HG03469 (cell line): ENCODE results near the gene CYP2W1.
A peak's percentile ranks its signal among the peaks of the same experiment; 100 is the strongest.

ENCODE experiments used
- ATAC-seq: cut with Tn5 transposase; IDR thresholded peaks from one replicate; pipeline ENCODE4 v1.9.1; 2021; ENCODE audit warnings: mild to moderate bottlenecking, moderate library complexity, moderate number of reproducible peaks; ENCODE audit not compliant: unreplicated experiment

The CYP2W1 gene

GRCh38 chr7:1011297-1012003 is 28.5 kb downstream of the CYP2W1 start:
- ATAC-seq: no peak

DNA sequence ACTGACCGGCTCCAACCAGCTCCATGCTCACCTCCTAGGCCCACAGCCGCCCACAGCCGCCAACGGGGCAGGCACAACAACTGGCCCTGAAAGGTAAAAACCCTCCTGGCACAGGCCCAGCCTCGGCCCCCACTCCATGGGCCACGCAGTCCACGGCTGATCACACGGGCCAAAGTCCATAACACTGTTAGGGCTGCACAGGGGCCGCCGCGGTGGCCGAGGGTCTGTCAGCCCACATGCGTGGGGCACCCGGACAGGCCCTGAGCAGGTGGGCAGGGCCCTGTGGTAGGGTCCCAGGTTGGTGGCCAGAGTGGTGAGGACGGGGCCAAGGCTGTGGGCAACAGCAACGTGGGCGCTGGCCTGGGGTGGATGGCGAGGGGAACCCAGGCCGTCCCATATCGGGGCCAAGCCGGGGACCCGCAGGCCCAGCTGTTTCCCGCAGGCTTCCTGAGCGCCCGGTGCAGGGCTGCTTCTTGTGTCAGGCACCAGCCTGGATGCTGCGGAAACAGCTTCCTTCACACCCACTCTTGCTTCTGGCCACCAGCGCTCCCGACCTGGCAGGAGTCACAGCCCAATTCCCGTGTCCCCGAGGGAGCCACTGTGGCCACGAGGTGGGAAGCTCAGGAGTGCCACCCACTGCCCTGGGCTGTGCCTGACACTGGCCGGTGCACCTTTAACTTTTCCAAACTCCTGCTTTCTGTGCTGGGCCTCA is 29.2 kb downstream of the CYP2W1 start:
- ATAC-seq: no peak

- ATAC-seq: no peak
These were observed 29.7 kb downstream of the CYP2W1 start for GRCh38 chr7:1012716-1013095.

DNA sequence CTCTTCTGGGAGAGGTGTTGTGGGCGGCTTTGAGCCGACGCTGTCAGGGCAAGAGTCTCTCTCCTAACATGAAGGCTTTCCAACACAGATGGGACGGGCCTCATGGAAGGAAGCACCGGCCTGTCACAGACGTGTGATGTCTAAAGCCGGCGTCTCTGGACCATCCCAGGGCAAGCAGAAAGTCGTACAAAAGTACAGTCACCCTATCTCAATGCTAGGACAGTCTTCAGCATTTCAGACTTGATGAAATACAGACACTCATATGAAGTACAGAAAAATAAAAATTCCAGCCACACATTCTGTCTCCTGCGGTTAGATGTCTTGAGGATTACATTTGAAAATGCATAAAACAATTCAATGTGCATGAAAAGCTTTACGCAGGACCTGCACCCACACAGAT is 30.6 kb downstream of the CYP2W1 start:
- no peak for ATAC-seq

DNA sequence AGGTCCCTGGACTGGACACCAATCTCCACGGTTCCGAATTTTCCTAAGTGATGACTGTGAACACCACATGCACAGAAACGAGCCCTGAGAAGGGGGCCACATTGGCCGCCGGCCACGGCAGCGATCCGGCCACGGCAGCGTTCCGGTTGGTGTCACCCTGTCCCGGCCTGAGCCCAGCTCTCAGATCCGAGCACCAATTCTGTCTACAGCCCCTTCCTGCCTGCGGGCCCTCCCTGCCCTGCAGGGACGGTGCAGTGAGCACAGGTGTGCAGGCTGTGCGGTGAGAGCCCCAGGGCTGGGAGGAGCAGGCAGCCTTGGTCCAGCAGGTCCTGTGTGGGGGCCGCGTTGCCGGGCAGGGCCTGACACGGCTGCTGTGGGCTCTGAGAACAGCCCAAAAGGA is 31.7 kb downstream of the CYP2W1 start:
- ATAC-seq: no peak

- no peak for ATAC-seq
These were observed 32.5 kb downstream of the CYP2W1 start for GRCh38 chr7:1015196-1016121.

DNA sequence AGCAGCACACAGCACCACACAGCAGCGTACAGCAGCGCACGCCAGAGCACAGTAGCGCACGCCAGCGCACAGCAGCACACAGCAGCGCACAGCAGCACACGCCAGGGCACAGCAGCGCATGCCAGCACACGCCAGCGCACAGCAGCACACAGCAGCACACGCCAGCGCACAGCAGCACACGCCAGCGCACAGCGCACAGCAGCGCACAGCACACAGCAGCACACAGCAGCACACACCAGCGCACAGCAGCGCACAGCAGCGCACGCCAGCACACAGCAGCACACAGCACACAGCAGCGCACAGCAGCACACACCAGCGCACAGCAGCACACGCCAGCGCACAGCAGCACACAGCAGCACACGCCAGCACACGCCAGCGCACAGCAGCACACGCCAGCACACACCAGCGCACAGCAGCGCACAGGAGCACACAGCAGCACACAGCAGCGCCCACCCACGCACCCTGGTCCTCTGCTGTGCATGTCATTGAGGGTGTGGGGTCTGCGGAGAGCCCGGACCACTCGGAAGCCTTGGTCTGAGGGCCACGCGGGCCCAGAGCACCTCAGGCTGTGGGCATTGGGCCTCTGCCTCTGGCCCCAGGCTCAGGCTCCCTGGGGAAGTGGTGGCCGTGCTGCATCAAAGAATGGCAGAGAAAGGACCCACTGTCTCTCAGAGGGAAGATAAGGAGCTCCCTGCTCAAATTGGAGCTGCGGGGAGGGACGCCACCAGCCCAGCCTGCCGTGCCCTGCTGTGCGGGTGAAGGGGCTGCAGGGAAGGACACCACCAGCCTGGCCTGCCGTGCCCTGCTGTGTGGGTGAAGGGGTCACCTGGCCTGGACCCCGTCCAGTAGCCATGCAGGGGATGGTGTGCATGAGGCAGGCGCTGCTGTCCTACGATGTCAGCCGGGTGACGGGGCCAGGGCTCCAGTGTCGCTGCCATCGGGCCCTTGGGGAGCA is 33.9 kb downstream of the CYP2W1 start:
- ATAC-seq: no peak

- ATAC-seq: no peak
These were observed 34.8 kb downstream of the CYP2W1 start for GRCh38 chr7:1017586-1018333.

- ATAC-seq: no peak
These were observed 35.3 kb downstream of the CYP2W1 start for GRCh38 chr7:1018334-1018695.

DNA sequence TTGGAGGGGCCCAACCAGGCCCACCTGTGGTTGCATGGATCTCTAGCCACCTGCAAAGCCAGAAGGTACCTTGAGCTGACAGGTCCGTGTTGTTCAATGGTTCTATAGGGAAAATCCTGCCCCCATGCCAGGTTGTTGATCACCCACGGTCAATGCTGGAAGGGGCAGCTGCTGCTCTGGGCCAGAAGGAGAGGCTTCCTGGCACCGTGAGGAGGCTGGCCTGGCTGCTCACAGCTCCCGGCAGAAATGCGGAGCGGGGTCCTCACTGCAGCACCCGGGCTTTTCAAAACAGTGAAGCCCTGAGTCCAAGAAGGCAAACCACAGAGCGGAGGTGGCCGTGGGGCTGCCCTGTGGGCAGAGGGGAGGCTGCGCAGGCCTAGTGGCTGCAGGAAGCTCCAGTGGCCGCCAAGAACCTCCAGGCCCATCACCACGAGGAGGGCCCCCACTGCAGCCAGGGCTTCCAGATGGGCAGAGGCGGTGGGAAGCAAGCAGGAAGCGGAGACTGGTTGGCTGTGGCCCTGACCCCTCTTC is 36.3 kb downstream of the CYP2W1 start:
- ATAC-seq: no peak

GRCh38 chr7:1019789-1020610 is 37.0 kb downstream of the CYP2W1 start:
- ATAC-seq: no peak

- ATAC-seq: no peak
These were observed 37.9 kb downstream of the CYP2W1 start for GRCh38 chr7:1020849-1021251.

GRCh38 chr7:1021366-1021765 is 38.4 kb downstream of the CYP2W1 start:
- no peak for ATAC-seq

GRCh38 chr7:1021931-1022330 is 39.0 kb downstream of the CYP2W1 start:
- ATAC-seq: no peak

DNA sequence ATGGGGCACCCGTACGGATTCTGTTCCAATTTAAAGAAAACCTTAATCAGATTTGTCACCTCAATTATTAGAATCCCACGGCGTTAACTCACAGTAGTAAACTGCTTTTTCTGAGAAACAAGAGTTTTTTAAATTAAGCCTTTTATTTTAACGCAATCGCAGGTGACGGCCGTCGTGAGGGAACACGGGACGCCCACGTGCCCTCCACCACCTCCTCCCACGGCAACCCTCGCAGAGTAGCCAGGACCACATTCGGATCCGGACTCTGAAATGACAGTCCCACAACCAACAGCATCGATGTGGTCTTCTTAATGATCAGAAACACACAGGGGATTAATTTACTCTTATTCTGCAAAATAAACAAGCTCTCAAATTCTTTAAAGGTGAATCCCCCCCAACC is 39.4 kb downstream of the CYP2W1 start:
- ATAC-seq: no peak

- no peak for ATAC-seq
These were observed 40.0 kb downstream of the CYP2W1 start for GRCh38 chr7:1022801-1023465.

DNA sequence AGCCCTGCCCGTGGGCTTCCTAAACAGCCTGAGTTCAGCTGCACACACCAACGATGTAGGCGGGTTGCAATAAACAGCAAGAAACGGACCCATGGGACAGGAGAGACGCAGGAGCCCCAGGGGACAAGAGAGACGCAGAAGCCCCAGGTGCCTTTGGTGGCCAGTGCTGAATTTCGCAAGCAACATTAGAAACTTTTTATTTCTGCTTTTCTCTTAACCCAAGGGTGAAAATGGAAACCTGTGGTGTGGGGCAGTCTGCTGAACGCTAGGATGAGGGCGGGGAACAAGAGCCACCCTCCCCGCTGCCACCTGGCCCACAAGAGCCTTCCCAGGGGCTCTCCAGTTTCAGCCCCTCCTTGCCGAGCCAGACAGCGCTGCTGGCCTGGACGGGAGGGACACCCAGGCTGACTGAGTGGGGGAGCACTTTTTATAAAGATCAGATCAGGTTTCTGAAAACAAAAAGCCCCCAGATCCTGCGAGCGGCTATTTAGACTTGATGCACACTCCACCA is 41.4 kb downstream of the CYP2W1 start:
- ATAC-seq: peak; percentile 33
